Renal pelvis (tissue), 4 donors: Measurements from ENCODE around the gene GRK6. TPM values are rescaled to one million over a fixed set of nuclear protein-coding genes. Genes with fewer than 3 reads are reported as not detected.
A peak's percentile ranks its signal among the peaks of the same experiment; 100 is the strongest.
"Not testable (repeated sequence)": the region's sequence is repeated elsewhere in the genome, so short reads cannot be mapped to it uniquely, and the experiment has no call there.

Experiments used
- DNase-seq: peaks from one replicate; pipeline ENCODE4 v3.0.0-alpha.2; 2013
- polyA plus RNA-seq, 3 donors: library from polyadenylated mRNA; unstranded; fragments of 120-200 nt; gene quantifications; one replicate each; pipeline ENCODE4 v1.2.1, GENCODE V29; 2013; ENCODE audit not compliant: insufficient read length in 3 of 3

Gene GRK6
- polyA plus RNA-seq, 3 donors: 27.9 to 32.3 (median 30.6) TPM

DNA sequence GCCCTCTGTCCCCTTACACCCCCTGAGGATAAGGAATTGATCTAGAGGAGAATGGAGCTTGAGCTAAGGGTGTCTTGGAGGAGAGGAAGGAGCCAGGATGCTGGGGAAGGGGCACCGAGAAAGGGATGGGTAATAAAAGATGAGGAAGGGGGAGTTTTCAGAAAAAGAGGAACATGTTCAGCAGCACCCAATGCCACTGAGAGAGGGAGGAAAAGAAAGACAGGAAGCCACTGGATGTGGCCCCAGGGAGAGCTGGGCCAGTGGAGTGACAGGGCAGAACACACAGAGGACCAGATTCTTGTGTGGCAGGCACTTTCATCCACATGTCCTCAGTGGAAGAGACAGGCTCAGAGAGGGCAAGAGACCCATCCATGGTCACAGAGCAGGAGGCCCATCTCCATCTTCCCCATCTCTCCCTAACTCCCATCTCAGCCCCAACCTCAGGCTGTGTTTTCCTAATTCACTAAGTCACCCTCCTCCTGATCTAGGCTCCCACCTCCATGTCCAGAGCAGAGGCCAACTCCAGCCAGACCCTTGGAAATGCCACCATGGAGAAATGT lies 33.2 kb upstream of the GRK6 start:
- DNase-seq: no peak

DNA sequence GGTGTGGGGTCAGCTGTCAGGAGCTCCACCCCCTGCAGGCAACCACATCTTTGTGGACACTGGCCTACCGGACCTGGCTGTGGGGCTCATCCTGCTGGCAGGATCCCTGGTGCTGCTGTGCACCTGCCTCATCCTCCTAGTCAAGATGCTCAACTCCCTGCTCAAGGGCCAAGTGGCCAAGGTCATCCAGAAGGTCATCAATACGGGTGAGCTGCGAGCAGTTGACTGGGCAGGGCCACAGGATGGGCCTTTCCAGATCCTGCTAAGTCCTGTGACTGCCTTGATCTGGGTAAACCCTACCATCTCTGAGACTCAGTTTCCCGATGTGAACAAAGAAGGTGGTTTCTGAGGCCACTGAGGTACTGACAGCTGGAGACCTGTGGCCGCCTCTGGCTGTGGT lies 32.5 kb upstream of the GRK6 start:
- no peak for DNase-seq

DNA sequence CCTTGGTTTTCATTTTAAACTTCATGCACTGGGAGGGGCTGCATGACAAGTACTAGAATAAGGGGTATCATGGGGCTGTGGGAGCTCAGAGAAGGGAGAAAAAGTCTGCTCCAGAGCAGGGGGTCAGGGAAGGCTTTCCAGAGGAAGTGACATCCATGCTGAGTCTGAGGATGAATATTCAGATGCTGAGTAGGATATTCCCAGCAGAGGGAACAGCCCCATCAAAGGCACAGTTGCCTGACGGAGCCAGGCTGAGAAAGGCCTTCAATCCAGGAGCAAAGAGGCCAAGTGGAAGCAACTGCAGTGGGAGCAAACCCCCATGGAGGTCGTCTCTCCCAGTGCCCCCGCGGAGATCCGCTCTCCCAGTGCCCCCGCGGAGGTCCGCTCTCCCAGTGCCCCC lies 30.4 kb upstream of the GRK6 start:
- DNase-seq: no peak

DNA sequence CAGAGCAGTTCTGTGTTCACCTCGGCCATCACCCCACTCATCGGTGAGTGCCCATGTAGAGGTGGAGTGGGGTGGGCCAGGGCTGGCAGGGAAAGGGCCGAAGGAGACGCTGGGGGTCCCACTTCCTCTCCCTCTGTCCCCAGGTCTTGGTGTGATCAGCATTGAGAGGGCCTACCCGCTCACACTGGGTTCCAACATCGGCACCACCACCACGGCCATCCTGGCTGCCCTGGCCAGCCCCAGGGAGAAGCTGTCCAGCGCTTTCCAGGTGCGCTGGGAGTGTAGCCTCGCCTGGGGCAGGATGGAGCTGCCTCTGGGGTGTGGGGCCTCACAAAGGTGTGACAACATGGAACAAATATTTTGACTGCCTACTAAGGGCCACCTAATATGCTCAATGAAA lies 29.7 kb upstream of the GRK6 start:
- DNase-seq: no peak

DNA sequence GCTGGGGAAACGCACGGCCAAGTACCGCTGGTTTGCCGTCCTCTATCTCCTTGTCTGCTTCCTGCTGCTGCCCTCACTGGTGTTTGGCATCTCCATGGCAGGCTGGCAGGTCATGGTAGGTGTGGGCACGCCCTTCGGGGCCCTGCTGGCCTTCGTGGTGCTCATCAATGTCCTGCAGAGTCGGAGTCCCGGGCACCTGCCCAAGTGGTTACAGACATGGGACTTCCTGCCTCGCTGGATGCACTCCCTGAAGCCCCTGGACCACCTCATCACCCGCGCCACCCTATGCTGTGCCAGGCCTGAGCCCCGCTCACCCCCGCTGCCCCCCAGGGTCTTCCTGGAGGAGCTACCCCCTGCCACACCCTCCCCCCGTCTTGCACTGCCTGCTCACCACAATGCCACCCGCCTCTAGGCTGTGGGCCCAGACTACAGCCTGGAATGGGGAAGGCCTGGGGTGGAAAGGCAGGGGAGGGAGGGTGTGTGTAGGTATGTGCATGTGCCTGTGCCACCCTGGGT lies 28.5 kb upstream of the GRK6 start:
- DNase-seq: no peak

DNA sequence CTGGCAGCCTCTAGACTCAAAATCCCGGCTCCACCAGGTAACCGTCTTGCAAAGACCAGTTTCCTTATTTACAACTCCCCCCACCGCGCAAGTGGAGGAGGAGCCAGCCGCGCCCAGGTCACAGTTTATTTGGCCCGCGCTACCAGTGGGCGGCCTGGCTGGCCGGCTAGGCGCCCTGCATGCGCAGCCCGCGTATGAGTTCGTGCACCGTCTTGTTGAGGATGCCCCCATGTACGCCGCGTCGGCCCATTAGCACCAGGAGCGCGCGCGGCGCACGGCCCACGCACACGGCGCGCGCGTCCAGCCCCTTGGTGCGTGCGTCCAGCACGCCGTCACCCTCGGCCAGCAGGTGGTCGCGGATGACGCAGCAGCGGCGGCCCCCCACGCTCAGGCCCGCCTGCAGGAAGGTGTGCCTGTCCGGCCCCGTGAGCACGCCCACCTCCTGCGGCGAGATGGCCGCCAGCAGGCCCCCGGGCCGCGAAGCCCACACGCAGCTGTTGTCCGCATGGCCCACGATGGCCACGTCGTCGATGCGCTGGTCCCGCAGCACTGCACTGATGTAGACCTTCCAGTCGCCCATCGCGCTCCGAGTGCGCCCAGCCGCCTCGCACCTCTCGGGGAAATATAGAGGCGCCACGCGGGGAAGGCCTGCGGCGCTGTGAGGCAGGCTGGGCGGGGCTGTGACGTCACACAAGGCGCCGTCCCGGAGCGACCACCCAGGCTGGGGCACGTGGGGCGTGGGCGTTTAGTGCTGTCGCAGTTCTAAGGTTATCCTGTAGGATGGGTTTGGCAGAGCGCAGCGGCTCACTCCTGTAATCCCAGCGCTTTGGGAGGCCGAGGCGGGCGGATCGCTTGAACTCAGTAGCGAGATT lies 26.2 kb upstream of the GRK6 start, which contains the start of gene PFN3:
Gene PFN3, minus strand, starts transcription at position 665 of the 872 bp plus-strand sequence. Its CDS starts 85 bp downstream, at position 580.
- peak; percentile 59 for DNase-seq

DNA sequence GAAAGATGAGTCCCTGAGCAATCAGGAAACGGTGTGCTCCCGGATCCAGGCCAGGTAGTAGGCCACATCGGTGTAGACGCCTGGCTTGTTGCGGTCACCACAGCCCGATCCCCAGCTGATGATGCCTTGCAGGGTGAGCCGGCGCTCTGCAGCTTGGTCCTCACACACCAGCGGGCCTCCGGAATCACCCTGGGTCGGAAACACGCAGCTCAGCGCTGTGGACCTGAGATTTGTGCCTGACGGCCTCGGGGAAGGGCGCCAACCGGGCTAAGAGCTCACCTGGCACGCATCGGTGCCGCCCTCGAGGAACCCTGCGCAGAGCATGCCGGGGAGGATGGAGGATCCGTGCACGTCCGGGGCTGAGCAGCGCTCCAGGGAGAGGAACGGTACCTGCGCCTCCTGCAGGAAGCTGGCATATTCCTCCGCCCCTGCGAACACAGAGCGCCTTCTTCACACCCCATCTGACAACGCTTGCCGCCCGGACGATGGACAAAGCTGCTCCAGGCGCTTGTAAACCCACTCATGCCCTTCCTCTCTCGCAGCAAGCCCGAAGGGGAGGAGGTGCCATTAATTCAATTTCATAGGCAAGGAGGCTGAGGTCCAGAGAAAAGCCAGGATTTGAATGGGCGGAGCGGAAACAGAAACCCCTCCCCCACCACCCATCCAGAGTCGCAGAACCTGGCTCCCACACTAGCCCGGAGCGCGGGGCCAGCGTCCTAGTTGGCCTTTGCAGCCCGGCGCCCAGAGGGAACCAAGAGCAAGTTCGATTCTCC lies 24.0 kb upstream of the GRK6 start:
- peak; percentile 63 for DNase-seq

DNA sequence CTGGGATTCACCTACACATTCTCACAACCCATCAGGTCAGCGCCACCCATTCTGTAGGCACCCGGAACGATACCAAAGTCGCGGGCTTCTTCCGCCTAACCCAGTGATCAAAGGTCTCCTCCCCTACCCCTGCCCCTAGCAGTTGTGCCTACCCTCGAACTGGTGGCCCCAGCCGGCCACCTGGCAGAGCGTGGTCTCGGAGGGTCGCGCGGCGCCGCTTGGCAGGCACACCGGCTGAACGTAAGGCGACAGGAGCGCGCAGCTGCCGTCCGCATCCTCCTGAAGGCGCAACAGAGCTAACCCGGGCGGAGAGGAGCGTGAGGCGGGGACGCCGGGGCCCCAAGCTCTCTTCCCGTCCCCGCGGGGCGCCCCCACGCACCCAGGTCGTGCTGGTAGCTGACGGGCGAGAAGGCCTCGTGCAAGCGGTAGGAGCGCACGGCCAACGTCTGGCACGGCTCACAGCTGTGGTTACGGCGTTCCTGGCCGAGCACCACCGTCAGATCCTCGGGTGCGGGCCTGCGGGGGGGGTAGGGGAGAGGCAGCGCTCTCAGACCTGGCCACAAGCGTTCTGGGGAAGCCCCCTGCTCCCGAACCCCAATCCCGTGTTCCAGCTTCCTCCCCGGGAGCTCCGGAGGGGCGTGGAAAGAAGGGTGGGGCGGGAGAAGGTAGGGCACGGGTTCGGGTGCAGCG lies 23.2 kb upstream of the GRK6 start:
- no peak for DNase-seq

DNA sequence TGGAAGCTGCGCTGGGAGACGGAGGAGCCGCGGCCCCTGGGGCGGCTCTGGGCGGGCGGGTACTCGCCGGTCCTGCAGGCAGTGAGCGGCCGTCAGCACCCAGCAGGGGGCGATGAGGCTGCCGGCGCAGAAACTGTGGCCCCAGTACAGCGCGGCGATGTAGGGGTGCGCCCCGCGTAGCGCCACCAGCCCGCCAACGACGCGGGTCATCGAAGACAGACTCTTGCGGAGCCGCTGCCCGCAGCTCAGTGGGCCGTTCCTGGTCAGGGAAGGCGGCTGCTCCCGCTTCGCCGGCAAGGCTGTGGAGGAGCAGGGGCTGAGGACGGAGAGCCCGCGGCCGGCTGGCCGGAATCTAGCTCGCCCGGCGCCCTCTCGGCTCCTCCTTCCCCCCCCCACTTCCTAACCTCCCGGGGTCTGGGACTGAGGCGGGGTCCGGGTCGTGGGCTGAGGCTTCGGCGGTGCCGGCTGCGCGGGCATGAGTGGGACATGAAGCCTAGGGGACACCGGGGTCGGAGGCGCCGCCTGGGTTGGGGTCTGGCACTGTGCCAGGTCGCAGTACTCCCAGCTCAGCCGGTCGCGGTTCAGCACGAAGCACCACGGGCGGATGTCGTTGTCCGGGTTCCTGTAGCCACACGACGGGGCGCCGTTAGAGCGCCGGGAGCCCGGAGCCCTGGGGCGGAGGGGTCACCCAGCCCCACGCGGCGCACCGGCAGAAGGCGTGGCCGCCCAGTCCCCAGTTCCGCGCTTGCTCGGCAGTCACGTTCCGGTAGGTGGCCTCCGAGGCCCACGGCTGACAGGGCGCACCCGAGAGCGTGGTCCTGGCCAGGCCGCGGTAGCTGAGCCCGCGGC lies 22.5 kb upstream of the GRK6 start:
- peak; percentile 66 for DNase-seq

DNA sequence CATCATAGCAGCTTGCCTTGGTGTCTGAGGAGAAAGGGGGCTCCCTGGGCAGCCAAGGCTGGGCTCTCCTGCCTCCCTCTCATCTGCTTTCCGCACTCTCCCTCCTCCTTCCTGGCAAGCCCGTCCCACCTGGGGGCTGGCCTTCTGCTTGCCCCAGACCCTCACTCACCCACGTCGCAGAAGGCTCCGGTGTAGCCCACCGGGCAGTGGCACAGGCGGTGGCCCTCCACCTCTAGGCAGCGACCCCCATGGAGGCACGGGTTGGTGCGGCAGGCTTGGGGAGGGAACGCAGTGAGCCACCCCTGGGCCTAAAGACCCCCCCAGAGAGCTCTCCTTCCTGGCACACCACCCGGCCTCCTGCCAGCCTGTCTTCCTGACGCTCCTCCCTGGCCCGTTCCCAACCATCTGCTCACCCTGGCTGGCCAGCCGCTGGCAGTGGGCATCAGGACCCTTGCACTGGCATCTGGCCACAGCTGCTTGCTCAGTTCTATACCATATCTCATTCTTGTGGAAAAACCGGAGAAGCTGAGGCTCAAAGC lies 21.8 kb upstream of the GRK6 start:
- no peak for DNase-seq

DNA sequence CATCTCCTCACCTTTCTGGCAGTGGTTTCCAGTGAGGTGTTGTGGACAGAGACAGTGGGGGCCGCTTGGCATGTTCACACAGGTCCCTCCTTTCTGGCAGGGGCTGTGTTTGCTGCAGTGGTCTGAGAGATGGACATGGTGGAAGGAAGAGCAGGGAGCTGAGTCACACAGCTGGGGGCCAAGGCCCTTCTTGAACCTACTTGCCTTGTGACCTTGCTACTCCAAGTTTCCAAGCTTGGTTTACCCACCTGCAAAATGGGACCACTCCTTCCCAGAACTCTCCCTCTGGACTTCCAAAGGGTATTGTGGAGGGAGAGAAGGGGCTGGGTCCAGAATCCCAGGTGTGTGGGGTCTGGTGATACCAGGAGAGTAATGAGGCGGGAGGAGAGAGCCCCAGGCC lies 21.2 kb upstream of the GRK6 start:
- no peak for DNase-seq

DNA sequence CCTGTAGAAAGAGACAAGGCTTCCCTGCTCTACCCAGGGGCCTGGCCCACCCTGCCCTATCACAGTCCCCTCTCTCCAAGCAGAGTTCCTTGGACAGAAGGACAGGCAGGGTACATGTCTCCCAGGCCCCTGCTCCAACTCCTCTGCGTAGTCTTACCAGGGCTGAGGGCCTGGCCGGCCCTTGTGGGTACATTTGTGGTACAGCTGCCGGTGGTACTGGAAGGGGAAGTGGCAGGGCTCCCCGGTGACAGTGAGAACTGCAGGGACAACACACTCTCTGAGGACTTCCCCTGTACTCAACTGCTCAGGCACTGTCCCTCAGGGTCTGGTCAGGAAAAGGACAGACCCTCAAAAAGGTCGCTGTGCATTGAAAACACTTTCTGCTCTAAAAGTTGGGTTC lies 20.7 kb upstream of the GRK6 start:
- DNase-seq: no peak

DNA sequence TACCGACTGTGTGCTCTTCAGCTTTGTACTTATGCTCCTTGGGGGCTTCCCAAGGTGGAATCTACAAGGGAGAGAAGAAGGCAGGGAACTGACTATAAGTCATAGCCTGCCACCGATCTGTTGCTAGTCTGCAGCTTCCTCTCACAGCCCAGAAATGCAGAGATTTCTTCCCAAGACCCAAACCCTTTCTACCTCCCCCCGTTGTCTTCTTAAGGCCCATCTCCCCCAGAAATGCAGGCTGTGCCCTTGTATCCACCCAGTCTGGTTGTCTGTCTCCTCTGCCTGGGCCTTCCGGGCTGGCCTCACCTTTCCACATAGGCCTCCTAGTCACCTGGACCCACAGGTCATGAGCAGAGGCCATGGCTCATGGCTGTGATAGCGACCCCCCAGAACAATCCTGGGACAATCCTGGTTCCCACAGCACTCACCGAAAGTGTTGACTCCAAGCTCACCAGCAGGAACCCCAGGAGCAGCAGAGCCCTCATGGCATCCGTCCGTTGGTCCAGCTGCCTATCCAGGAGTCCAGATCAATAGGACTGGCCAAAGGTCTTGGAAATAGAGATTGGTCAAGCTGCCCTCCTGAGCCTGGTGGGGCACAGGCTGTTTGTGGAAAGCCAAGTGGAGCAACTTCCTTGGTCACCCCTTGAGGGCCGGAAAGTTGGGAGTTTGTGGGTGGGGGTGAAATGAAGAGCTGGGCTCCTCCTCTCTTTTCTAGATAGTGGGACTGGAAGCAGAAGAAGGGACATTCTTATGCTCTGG lies 17.3 kb upstream of the GRK6 start, which contains the start of gene F12:
Gene F12, minus strand, starts transcription at position 522 of the 759 bp plus-strand sequence. Its CDS starts 37 bp downstream, at position 485.
- DNase-seq: no peak

DNA sequence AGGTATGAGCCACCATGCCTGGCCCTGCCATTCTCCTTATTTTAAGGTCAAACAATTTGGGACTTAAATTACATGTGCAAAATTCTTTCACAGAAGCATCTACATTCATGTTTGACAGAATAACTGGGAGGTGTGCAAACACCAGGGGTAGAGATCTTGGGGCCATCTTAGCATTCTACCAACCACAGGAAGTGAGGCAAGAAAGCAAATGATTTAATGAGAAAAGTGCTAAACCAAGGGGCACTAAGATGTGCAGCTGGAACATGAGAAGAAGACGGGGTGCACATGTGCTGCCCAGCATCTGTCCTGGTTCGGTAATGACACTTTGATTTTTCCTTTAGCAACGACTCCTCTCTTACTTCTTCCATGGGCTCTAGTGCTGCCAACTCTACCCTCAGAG lies 15.9 kb upstream of the GRK6 start:
- no peak for DNase-seq

DNA sequence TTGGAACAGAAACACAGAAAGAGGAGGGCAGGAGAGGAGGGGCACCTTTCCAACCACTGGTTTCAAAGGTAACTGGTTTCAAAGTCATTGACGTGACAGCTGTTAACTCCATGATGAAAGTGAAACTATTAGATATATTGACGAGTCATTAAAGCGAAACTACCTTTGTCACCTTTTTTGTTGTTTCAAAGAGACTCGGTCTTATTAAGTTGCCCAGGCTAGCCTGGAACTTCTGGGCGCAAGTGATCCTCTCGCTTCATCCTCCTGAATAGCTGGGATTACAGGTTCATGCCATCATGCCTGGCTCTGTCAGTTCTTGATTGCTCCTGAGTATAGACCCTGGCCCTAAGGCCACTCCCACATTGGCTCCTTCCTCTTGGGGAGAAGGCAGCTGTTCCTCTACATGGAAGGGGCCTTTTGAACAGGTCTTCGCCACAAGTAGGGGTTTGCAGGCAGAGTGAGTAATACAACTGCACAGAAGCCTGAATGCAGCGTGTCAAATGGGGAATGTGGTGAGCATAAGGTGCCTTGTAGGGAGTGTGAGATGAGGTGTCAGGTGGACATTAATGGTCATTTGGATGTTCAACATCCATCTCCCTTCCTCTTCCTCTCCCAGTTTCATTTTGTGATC lies 13.8 kb upstream of the GRK6 start:
- no peak for DNase-seq

DNA sequence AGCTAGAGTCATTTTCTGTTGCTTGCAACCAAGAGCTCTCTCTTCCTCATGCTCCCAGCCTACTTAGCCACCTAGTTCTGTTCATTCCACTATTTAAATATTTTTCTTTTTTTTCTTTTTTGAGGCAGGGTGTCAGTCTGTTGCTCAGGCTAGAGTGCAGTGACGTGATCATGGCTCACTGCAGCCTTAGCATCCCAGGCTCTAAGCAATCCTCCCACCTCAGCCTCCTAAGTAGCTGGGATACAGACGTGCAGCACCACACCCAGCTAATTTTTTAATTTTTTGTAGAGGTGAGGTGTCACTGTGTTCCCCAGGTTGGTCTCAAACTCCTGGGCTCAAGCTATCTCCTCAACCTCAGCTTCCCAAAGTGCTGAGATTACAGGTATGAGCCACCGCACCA lies 12.0 kb upstream of the GRK6 start:
- DNase-seq: no peak

DNA sequence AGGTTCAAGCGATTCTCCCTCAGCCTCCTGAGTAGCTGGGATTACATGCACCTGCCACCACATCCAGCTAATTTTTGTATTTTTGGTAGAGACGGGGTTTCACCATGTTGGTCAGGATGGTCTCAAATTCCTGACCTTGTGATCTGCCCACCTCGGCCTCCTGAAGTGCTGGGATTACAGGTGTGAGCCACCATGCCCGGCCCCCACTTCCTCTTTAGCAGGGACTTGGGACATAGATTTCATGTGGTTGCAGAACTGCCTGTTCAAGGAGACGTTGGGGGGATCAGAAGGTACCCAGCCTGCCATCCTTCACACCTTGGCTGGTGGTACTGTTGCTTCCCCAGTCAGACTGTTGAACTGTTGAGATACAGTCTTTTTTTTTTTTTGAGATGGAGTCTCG lies 9.4 kb upstream of the GRK6 start:
- DNase-seq: not testable (repeated sequence)

DNA sequence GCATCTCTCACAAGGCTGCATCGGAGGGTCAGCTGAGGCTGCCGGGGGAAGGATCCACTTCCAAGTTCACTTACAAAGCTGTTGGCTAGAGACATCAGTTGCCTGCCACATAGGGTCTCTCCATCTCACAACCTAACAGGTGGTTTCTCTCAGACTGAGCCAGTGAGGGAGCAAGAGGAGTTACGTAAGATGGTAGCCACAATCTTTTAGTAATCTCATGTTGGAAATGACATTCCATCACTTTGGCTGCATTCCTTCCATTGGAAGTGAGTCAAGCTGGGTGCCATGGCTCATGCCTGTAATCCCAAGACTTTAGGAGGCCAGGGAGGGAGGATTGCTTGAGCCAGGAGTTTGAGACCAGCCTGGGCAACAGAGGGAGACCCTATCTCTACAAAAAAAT lies 7.4 kb upstream of the GRK6 start:
- DNase-seq: no peak

DNA sequence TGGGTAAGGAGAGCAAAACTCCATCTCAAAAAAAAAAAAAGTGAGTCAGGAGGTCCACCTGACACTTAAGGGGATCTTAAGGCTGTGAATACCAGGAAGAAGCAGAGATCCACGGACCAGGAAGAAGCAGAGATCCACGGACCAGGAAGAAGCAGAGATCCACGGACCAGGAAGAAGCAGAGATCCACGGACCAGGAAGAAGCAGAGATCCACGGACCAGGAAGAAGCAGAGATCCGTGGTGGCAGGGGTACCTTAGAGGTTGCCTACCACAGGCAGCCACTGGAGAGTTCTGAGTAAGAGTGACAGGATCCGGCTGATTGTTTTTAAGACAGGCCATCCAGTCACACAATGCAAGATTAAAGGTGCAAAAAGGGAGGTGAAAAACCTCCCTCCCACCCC lies 6.0 kb upstream of the GRK6 start:
- not testable (repeated sequence) for DNase-seq
